Subcutaneous abdominal adipose tissue (tissue), 5 donors: ENCODE measurements around the gene NUBPL.
A peak's percentile ranks its signal among the peaks of the same experiment; 100 is the strongest.

Experiments used
- H3K27ac ChIP-seq: one replicate; pipeline ENCODE4 v1.7.0; 2013; ENCODE audit warnings: low read depth, mild to moderate bottlenecking, inconsistent platforms, low read length, moderate library complexity
- H3K27me3 ChIP-seq, 5 donors: one replicate each; pipeline ENCODE4 v1.7.0; 2013; ENCODE audit warnings: low read length in 5 of 5, inconsistent platforms in 1 of 5; ENCODE audit not compliant: control insufficient read depth in 5 of 5, insufficient read depth in 4 of 5
- H3K36me3 ChIP-seq, 5 donors: one replicate each; pipeline ENCODE4 v1.7.0; 2013; ENCODE audit warnings: low read length in 5 of 5; ENCODE audit not compliant: control insufficient read depth in 5 of 5, insufficient read depth in 5 of 5
- H3K4me1 ChIP-seq, 5 donors: one replicate each; pipeline ENCODE4 v1.7.0; 2013; ENCODE audit warnings: low read length in 5 of 5, mild to moderate bottlenecking in 3 of 5, moderate library complexity in 1 of 5; ENCODE audit not compliant: control insufficient read depth in 5 of 5, insufficient read depth in 5 of 5
- H3K4me3 ChIP-seq, 5 donors: one replicate each; pipeline ENCODE4 v1.7.0; 2013; ENCODE audit warnings: low read length in 5 of 5, low read depth in 1 of 5
- H3K9ac ChIP-seq, 5 donors: one replicate each; pipeline ENCODE4 v1.7.0; 2013; ENCODE audit warnings: low read length in 5 of 5, mild to moderate bottlenecking in 4 of 5, moderate library complexity in 3 of 5
- H3K9me3 ChIP-seq, 5 donors: one replicate each; pipeline ENCODE4 v1.7.0; 2013; ENCODE audit warnings: low read length in 5 of 5; ENCODE audit not compliant: control insufficient read depth in 5 of 5
- donor health status: healthy.
- donor health status: healthy.
- donor health status: healthy.
- donor health status: healthy.
- donor health status: healthy.

NUBPL gene

DNA sequence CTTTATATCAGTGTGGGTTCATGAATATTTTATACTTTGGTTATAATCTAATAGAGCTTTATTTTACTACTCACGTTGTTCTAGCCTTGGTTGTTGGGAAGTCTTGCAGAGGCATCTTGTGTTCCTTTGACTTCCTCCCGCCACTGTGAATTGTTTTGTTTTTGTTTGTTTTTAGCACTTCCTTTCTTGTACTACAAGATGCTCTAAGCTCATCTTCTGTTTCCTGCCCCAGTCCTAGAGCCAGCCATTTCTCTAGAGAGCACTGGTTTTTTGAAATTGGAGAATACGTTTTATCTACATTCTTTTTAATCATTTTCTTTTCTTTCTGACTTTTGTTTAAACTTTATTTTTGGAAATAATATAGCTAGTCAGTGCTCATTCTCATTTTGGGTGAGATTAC is 15.9 kb upstream of the NUBPL start:
- peaks cover 0 to 3% (median 0%) of the 10 kb centered on the region in 5 donors for H3K9me3 ChIP-seq
- no peak overlapping the region for H3K27ac ChIP-seq
- H3K4me3 ChIP-seq, result no peak overlapping the region
- no peak overlapping the region for H3K9ac ChIP-seq
- no peaks in the 10 kb centered on the region for H3K36me3 ChIP-seq
- H3K4me1 ChIP-seq, result no peaks in the 10 kb centered on the region
- H3K27me3 ChIP-seq, result no peaks in the 10 kb centered on the region

DNA sequence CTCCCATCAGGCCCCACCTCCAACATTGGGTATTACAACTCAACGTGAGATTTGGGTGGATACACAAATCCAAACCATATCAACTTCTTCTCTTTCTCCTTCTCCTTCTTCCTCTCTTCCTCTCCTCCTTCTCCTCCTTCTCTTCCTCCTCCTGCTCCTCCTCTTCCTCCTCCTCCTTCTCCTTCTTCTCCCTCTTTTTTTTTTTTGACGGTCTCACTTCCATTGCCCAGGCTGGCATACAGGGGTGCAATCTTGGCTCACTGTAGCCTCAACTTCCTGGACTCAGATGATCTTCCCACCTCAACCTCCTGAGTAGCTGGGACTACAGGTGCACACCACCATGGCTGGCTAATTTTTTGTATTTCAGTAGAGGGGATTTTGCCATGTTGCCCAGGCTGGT is 11.4 kb upstream of the NUBPL start:
- Histone ChIP-seq H3K36me3 (no peaks in the 10 kb centered on the region), H3K9me3 (peaks cover 0 to 3% (median 0%) of the 10 kb centered on the region in 5 donors), H3K4me3 (no peak overlapping the region), H3K9ac (no peak overlapping the region), H3K27ac (no peak overlapping the region), H3K4me1 (no peaks in the 10 kb centered on the region), H3K27me3 (no peaks in the 10 kb centered on the region)

DNA sequence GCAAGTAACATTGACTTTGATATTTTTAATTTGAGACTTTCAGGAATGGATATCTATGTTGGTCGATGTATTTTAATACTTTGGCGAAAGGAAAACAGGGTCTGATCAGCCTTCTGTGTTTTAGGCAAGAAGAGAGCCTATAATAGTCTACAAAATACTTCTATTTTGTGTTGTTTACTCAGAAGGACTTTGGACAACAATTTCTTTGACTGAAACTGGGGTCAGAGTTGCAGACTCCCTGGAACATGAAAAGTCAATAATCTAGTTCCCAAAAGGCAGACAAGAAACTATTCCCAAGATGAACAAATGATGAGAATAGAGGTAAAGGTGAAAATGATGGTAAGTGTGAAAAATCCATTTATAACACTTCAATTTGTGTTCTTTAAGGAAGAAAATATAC is 10.6 kb upstream of the NUBPL start:
- Histone ChIP-seq H3K9me3 (peaks cover 0 to 3% (median 0%) of the 10 kb centered on the region in 5 donors), H3K9ac (no peak overlapping the region), H3K4me3 (no peak overlapping the region), H3K4me1 (no peaks in the 10 kb centered on the region), H3K27ac (no peak overlapping the region), H3K27me3 (no peaks in the 10 kb centered on the region), H3K36me3 (no peaks in the 10 kb centered on the region)

DNA sequence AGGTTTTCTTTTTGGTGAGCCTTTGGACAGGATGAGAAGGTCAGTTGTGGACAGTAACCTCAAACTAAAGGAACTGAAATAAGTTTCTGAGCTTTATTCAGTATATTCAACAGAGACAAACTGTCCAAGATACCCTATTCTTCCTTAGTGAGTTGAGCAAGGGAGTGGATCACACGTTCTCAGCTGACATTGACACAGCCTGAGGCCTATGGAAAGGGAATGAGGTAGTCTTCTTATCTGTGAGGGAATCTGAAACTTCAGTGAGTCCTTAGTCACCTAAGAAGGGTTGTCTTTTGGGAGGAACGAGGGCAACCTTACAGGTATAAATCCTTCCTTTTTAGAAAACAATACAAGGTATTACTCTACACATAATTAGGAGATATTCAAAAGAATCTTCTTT is 5.0 kb upstream of the NUBPL start:
- H3K9me3 ChIP-seq, result no peaks in the 10 kb centered on the region
- H3K27ac ChIP-seq, result no peak overlapping the region
- H3K9ac ChIP-seq, result no peak overlapping the region
- no peaks in the 10 kb centered on the region for H3K27me3 ChIP-seq
- peaks cover 1 to 5% (median 4%) of the 10 kb centered on the region in 5 donors for H3K4me1 ChIP-seq
- no peaks in the 10 kb centered on the region for H3K36me3 ChIP-seq
- no peak overlapping the region for H3K4me3 ChIP-seq

DNA sequence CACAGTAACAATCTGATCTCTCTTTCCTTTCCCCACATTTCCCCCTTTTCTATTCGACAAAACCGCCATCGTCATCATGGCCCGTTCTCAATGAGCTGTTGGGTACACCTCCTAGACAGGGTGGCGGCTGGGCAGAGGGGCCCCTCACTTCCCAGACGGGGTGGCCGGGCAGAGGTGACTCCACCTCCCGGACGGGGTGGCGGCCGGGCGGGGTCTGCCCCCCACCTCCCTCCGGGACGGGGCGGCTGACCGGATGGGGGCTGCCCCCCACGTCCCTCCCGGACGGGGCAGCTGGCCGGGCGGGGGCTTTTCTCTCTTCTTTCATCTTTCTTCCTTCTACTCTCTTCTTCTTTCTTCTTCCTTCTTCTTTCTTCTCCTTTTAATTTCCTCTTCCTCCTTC is 1.3 kb upstream of the NUBPL start:
- Histone ChIP-seq H3K27ac (no peak overlapping the region), H3K36me3 (no peaks in the 10 kb centered on the region), H3K27me3 (no peaks in the 10 kb centered on the region), H3K9ac (no peak overlapping the region), H3K9me3 (no peaks in the 10 kb centered on the region), H3K4me3 (no peak overlapping the region), H3K4me1 (peaks cover 4 to 15% (median 11%) of the 10 kb centered on the region in 5 donors)

DNA sequence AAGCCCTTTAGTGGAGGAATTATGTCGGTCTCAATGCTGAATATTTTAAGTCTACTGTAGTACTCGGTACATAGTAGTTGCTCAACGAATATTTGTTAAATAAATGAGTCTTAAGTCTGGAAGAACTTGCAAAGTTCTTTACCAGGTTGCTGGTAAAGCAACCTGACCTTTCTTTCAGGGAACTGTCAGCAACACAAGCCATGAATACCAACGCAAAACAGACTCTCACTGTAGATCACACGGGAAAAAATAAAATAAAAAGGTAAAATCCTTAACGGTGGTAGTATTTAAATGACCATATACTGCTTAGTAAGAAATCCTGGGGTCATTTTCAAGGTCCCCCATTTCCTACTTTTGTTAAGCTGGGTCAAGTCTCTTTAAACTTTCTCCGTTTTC is 447 bp upstream of the NUBPL start:
- peak overlapping the region; percentile 88 to 100 (median 97) for H3K4me3 ChIP-seq
- no peaks in the 10 kb centered on the region for H3K36me3 ChIP-seq
- peak overlapping the region; percentile 69 to 96 (median 90) for H3K9ac ChIP-seq
- no peaks in the 10 kb centered on the region for H3K27me3 ChIP-seq
- H3K27ac ChIP-seq, result peak overlapping the region; percentile 88
- no peaks in the 10 kb centered on the region for H3K9me3 ChIP-seq
- peaks cover 4 to 15% (median 11%) of the 10 kb centered on the region in 5 donors for H3K4me1 ChIP-seq

DNA sequence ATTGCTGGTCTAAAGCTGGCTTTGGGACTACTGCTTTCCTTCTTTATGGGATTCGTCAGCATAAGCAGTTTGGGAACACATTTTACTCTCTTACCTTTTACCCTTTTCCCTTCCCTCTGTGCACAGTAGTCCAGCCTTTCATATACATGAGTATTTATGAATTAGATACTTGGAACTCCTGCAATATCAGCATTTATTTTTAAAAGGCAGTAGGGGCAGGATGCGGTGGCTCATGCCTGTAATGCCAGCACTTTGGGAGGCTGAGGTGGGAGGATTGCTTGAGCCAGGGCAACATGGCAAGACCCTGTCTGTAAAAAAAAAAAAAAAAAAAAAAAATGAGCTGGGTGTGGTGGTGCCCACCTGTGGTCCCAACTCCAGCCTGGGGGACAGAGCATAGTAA is 3.0 kb downstream of the NUBPL start:
- Histone ChIP-seq H3K9me3 (no peaks in the 10 kb centered on the region), H3K4me3 (no peak overlapping the region), H3K9ac (no peak overlapping the region), H3K27me3 (no peaks in the 10 kb centered on the region), H3K36me3 (no peaks in the 10 kb centered on the region), H3K27ac (no peak overlapping the region), H3K4me1 (peaks cover 4 to 29% (median 20%) of the 10 kb centered on the region in 5 donors)

DNA sequence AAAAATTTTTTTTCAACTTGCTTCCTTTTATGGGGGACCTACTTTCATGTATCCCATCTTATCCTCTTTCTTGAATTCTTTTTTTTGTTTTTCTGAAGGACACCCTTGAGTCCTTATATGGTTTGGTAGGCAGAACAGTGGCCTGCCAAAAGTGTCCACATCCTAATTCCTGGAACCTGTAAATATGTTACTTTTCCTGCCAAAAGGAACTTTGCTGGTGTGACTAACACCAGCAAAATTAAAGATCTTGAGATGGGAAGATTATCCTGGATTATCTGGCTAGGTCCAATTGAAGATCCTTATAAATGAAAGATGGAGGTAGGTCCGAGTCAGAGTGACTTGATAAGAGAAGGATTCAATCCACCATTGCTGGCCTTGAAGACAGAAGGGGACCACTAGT is 5.3 kb downstream of the NUBPL start:
- no peaks in the 10 kb centered on the region for H3K9me3 ChIP-seq
- no peaks in the 10 kb centered on the region for H3K36me3 ChIP-seq
- H3K27ac ChIP-seq, result no peak overlapping the region
- no peak overlapping the region for H3K4me3 ChIP-seq
- peaks cover 2 to 24% (median 21%) of the 10 kb centered on the region in 5 donors for H3K4me1 ChIP-seq
- H3K9ac ChIP-seq, result no peak overlapping the region
- no peaks in the 10 kb centered on the region for H3K27me3 ChIP-seq

DNA sequence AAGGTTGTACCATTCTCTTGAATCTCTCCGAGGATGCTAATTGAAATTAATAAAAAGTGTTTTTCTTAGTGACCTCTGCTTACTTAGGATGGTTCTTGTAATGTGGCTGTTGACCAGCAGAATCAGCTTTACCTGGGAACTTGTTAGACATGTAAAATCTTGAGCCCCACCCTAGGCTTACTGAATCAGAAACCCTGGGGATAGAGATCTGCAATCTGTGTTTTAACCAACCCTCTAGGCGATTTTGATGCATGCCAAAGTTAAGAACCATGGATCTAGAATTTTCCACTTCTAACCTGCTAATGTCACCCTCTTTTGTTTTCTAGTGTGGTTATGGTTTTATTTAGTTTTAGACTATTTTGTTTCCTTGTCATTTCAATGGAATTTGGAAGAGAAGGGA is 6.5 kb downstream of the NUBPL start:
- Histone ChIP-seq H3K9ac (no peak overlapping the region), H3K9me3 (no peaks in the 10 kb centered on the region), H3K27ac (peak overlapping the region; percentile 77), H3K4me3 (no peak overlapping the region), H3K4me1 (peaks cover 0 to 16% (median 14%) of the 10 kb centered on the region in 5 donors), H3K36me3 (no peaks in the 10 kb centered on the region), H3K27me3 (no peaks in the 10 kb centered on the region)

DNA sequence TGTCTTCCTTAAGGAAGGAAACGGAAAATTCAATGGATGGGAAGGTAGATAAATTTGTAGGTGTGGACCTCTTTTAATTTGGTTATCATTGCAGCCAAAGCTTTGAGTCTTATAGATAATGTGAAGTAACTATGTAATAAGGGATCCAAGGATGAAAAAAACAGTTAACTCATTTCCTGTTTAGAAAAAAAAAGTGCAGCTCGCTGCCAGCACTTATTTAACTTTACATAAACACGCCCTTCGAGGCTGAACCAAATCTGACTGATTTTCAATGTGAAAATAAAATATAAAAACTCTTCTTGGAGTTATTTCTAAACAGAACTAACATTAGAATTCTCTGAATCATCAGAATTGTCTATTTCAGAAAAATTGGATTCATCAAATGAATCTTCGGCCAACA is 7.0 kb downstream of the NUBPL start:
- Histone ChIP-seq H3K36me3 (no peaks in the 10 kb centered on the region), H3K27ac (peak overlapping the region; percentile 77), H3K4me1 (peaks cover 0 to 16% (median 14%) of the 10 kb centered on the region in 5 donors), H3K9ac (peak overlapping the region in 1 of 5 donors; percentile 24), H3K27me3 (no peaks in the 10 kb centered on the region), H3K4me3 (no peak overlapping the region), H3K9me3 (no peaks in the 10 kb centered on the region)

DNA sequence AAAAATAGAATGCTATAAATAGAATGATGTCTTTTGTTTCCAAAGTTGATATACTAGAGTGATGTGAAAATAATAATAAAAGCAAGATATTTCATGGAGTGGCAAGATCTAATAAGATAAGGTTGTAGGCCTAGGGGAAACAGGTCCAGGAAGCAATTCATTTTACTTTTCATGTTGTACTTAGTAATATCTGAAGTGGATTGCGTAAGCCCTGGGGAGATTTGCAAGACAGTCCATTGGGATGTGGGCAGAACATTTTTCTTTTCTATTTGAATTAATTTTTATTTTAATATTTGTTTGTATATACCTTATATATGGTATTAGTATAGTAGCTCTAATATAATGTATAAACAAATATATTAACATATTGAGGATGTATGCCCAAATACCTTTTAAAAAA is 7.5 kb downstream of the NUBPL start:
- H3K9ac ChIP-seq, result peak overlapping the region in 1 of 5 donors; percentile 24
- peaks cover 0 to 16% (median 14%) of the 10 kb centered on the region in 5 donors for H3K4me1 ChIP-seq
- H3K27me3 ChIP-seq, result no peaks in the 10 kb centered on the region
- H3K27ac ChIP-seq, result peak overlapping the region; percentile 77
- H3K4me3 ChIP-seq, result no peak overlapping the region
- no peaks in the 10 kb centered on the region for H3K9me3 ChIP-seq
- H3K36me3 ChIP-seq, result no peaks in the 10 kb centered on the region
